Retina (tissue), 1 donor: ENCODE data around the gene PRDM16.

ENCODE experiments used
- DNase-seq: peaks from one replicate; pipeline ENCODE4 v3.0.0-alpha.2; 2016

The PRDM16 gene

GRCh38 chr1:3192361-3192760, 123.4 kb downstream of the PRDM16 start:
- no peak for DNase-seq

- DNase-seq, result no peak
These were observed 123.8 kb downstream of the PRDM16 start for GRCh38 chr1:3192825-3193224.

- DNase-seq, result no peak
These were observed 124.8 kb downstream of the PRDM16 start for GRCh38 chr1:3193811-3194210.

- DNase-seq, result no peak
These were observed 125.9 kb downstream of the PRDM16 start for GRCh38 chr1:3194760-3195479.

- no peak for DNase-seq
These were observed 126.4 kb downstream of the PRDM16 start for GRCh38 chr1:3195480-3195815.

GRCh38 chr1:3195966-3196515, 127.0 kb downstream of the PRDM16 start:
- DNase-seq, result peak; percentile 4

GRCh38 chr1:3196577-3197245, 127.7 kb downstream of the PRDM16 start:
- DNase-seq, result peak; percentile 2

GRCh38 chr1:3197781-3198316, 128.8 kb downstream of the PRDM16 start:
- peak; percentile 36 for DNase-seq

GRCh38 chr1:3198371-3199271, 129.6 kb downstream of the PRDM16 start:
- peak; percentile 77 for DNase-seq

- DNase-seq, result peak; percentile 49
These were observed 135.7 kb downstream of the PRDM16 start for GRCh38 chr1:3204725-3205124.

- DNase-seq, result no peak
These were observed 136.8 kb downstream of the PRDM16 start for GRCh38 chr1:3205815-3206214.

- DNase-seq, result no peak
These were observed 137.7 kb downstream of the PRDM16 start for GRCh38 chr1:3206696-3207095.

- no peak for DNase-seq
These were observed 138.3 kb downstream of the PRDM16 start for GRCh38 chr1:3207217-3207848.

GRCh38 chr1:3208819-3209200, 139.8 kb downstream of the PRDM16 start:
- DNase-seq, result no peak

GRCh38 chr1:3209201-3209600, 140.2 kb downstream of the PRDM16 start:
- no peak for DNase-seq

- no peak for DNase-seq
These were observed 142.8 kb downstream of the PRDM16 start for GRCh38 chr1:3211582-3212375.

- DNase-seq, result no peak
These were observed 143.7 kb downstream of the PRDM16 start for GRCh38 chr1:3212453-3213355.

GRCh38 chr1:3213730-3214129, 144.7 kb downstream of the PRDM16 start:
- no peak for DNase-seq

- no peak for DNase-seq
These were observed 146.4 kb downstream of the PRDM16 start for GRCh38 chr1:3215198-3216014.

GRCh38 chr1:3216015-3216391, 147.0 kb downstream of the PRDM16 start:
- no peak for DNase-seq
